Measurements from ENCODE around the gene PIBF1. TPM values are rescaled to one million over a fixed set of nuclear protein-coding genes. Genes with fewer than 3 reads are reported as not detected.

Gene PIBF1
- total and polyA plus RNA-seq, 10 of the 15 experiments (the other 5 are each of a cell fraction or from before 2014, with no cell fraction given): 6.4 to 24.5 (median 11.1) TPM

DNA sequence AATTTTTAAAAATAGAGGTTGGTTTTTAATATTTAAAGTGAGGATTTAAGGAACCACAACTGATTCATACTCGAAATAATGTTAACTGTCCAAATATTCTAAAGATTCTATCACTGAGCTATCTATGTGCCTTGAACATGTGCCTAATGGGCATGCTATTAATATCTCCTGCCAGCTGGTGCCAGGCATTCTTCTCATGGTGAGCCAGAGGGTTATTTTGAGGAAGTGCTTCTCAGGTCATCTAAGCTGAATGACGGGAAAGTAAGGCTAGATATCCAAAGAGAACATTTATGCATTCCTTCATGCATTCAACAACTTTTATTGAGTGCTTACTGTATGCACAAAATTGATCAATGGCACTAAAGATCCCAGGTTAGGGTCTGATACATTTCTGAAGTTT lies 138.2 kb downstream of the PIBF1 start:
- no peak overlapping the region for H3K9ac ChIP-seq (ENCODE audit: control insufficient read depth, insufficient read depth, low read length)
- WGBS (ENCODE audit: insufficient coverage, insufficient replicate concordance, low lambda C conversion rate, missing lambda C conversion rate): 91% methylated on average over 2 of the region's 2 CpGs
- ATAC-seq: no peak
- no peaks in the 10 kb centered on the region for H4K20me1 ChIP-seq (ENCODE audit: control insufficient read depth, insufficient read depth)
- CTCF ChIA-PET: no interaction called here
- SMC1A ChIA-PET (ENCODE audit: uncharacterized antibody, unreplicated experiment): interaction anchor here (1.1 kb wide), 1 partner anchor 11 kb away, joined by 3 read pairs; no protein-coding TSS in a partner anchor
- H3K27ac ChIP-seq (ENCODE audit: control insufficient read depth, insufficient read depth): no peak overlapping the region
- no peaks in the 10 kb centered on the region for H3K27me3 ChIP-seq (replicated peaks in 1 of 2; ENCODE audit: control insufficient read depth in 2 of 2, insufficient read depth in 2 of 2, low read length in 1 of 2)
- H2AFZ ChIP-seq (ENCODE audit: control insufficient read depth, low read depth, low read length): no peak overlapping the region
- TF ChIP-seq RBBP5 (conservative IDR thresholded peaks at IDR 0.05) (no peak), CBX3 (IDR thresholded peaks at IDR 0.05; ENCODE audit: borderline replicate concordance, low read depth) (no peak), ATF3 (IDR thresholded peaks at IDR 0.05; ENCODE audit: borderline replicate concordance, extremely low read depth, low read depth, low read length) (no peak)
- peaks cover 0 to 7% of the 10 kb centered on the region in 2 experiments; a peak in 1 of 4 replicates for H3K36me3 ChIP-seq (ENCODE audit: control insufficient read depth in 2 of 2, insufficient read depth in 2 of 2, low read length in 1 of 2)
- no peak overlapping the region for H3K4me2 ChIP-seq (ENCODE audit: control insufficient read depth, insufficient read depth)
- intact Hi-C loops (cut with micrococcal nuclease; ENCODE audit: unreplicated experiment) (no loop called here), in situ Hi-C loops (cut with MboI) (no loop called here)
- no peak for DNase-seq (ENCODE audit: low read depth, low spot score)
- no peak overlapping the region for H3K4me3 ChIP-seq
- RAD21 ChIA-PET (ENCODE audit: unreplicated experiment): no interaction called here
- no peak for FAIRE-seq
- no peaks in the 10 kb centered on the region for H3K9me3 ChIP-seq (replicated peaks; ENCODE audit: control insufficient read depth, insufficient read depth, low read length)
- no TSS peak for BruUV-seq (replicated peaks)
- POLR2A ChIA-PET: no interaction called here
- H3K4me1 ChIP-seq (ENCODE audit: control insufficient read depth, insufficient read depth, low read length): no peaks in the 10 kb centered on the region
- H3K79me2 ChIP-seq (ENCODE audit: control insufficient read depth, insufficient read depth, low read length): no peaks in the 10 kb centered on the region

GRCh38 chr13:72931311-72931710 lies 149.4 kb downstream of the PIBF1 start:
- CTCF ChIA-PET: no interaction called here
- no peak for FAIRE-seq
- in situ Hi-C loops (cut with MboI): no loop called here

More at GRCh38 chr13:72931311-72931710, 149.4 kb downstream of the PIBF1 start:
- TF ChIP-seq SUPT20H (IDR thresholded peaks at IDR 0.05; ENCODE audit: borderline replicate concordance, control insufficient read depth, low read depth, low read length) (no peak), EED (IDR thresholded peaks at IDR 0.05; ENCODE audit: low read depth) (no peak), BMI1 (IDR thresholded peaks at IDR 0.05; ENCODE audit: borderline replicate concordance) (no peak), PKNOX1 (IDR thresholded peaks at IDR 0.05) (no peak), ELK1 (IDR thresholded peaks at IDR 0.05; ENCODE audit: low read depth, low read length) (no peak), ZZZ3 (IDR thresholded peaks at IDR 0.05; ENCODE audit: control insufficient read depth, insufficient read length, low read depth) (no peak), POLR2A (IDR thresholded peaks at IDR 0.05; ENCODE audit: low read depth, low read length) (no peak), SIX5 (IDR thresholded peaks at IDR 0.05; ENCODE audit: low read depth, low read length, severe bottlenecking) (no peak), NFXL1 (IDR thresholded peaks at IDR 0.05; ENCODE audit: borderline replicate concordance) (no peak)
- TF ChIP-seq, protein P1, sequence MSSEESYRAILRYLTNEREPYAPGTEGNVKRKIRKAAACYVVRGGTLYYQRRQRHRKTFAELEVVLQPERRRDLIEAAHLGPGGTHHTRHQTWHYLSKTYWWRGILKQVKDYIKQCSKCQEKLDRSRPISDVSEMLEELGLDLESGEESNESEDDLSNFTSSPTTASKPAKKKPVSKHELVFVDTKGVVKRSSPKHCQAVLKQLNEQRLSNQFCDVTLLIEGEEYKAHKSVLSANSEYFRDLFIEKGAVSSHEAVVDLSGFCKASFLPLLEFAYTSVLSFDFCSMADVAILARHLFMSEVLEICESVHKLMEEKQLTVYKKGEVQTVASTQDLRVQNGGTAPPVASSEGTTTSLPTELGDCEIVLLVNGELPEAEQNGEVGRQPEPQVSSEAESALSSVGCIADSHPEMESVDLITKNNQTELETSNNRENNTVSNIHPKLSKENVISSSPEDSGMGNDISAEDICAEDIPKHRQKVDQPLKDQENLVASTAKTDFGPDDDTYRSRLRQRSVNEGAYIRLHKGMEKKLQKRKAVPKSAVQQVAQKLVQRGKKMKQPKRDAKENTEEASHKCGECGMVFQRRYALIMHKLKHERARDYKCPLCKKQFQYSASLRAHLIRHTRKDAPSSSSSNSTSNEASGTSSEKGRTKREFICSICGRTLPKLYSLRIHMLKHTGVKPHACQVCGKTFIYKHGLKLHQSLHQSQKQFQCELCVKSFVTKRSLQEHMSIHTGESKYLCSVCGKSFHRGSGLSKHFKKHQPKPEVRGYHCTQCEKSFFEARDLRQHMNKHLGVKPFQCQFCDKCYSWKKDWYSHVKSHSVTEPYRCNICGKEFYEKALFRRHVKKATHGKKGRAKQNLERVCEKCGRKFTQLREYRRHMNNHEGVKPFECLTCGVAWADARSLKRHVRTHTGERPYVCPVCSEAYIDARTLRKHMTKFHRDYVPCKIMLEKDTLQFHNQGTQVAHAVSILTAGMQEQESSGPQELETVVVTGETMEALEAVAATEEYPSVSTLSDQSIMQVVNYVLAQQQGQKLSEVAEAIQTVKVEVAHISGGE (CRISPR knock-in tag; IDR thresholded peaks at IDR 0.05): no peak
- Histone ChIP-seq H3K36me3 (ENCODE audit: control insufficient read depth in 2 of 2, insufficient read depth in 2 of 2, low read length in 1 of 2) (no peaks in the 10 kb centered on the region), H3K27ac (ENCODE audit: control insufficient read depth, insufficient read depth) (no peak overlapping the region), H3K9ac (ENCODE audit: control insufficient read depth, insufficient read depth, low read length) (no peak overlapping the region), H4K20me1 (ENCODE audit: control insufficient read depth, insufficient read depth) (no peaks in the 10 kb centered on the region), H3K79me2 (ENCODE audit: control insufficient read depth, insufficient read depth, low read length) (no peaks in the 10 kb centered on the region), H3K27me3 (replicated peaks in 1 of 2; ENCODE audit: control insufficient read depth in 2 of 2, insufficient read depth in 2 of 2, low read length in 1 of 2) (no peaks in the 10 kb centered on the region), H3K4me3 (no peak overlapping the region), H3K9me3 (replicated peaks; ENCODE audit: control insufficient read depth, insufficient read depth, low read length) (no peaks in the 10 kb centered on the region), H3K4me1 (ENCODE audit: control insufficient read depth, insufficient read depth, low read length) (no peaks in the 10 kb centered on the region), H3K4me2 (ENCODE audit: control insufficient read depth, insufficient read depth) (no peak overlapping the region), H2AFZ (ENCODE audit: control insufficient read depth, low read depth, low read length) (no peak overlapping the region)
- no TSS peak for BruUV-seq (replicated peaks)
- DNase-seq (ENCODE audit: low read depth, low spot score) (no peak), ATAC-seq (no peak)
- SMC1A ChIA-PET (ENCODE audit: uncharacterized antibody, unreplicated experiment): interaction anchor here (1.0 kb wide), 2 partner anchors 10 to 12 kb away, joined by 3 read pairs; no protein-coding TSS in a partner anchor
- POLR2A ChIA-PET: no interaction called here
- intact Hi-C loops (cut with micrococcal nuclease; ENCODE audit: unreplicated experiment): no loop called here
- RAD21 ChIA-PET (ENCODE audit: unreplicated experiment): no interaction called here

Measured in GM12878 (cell line).